Uterus (tissue), 4 donors: ENCODE results near the gene EBP. TPM values are rescaled to one million over a fixed set of nuclear protein-coding genes. Genes with fewer than 3 reads are reported as not detected.

ENCODE experiments used
- DNase-seq, 2 donors: peaks; one replicate each; pipeline ENCODE4 v3.0.0-alpha.2; 2019 to 2020
- H3K27ac ChIP-seq, 2 donors: fragments of 200-600 bp; sonication (generic); 1 replicate in 1 of 2; 2 replicates in 1 of 2; pipeline ENCODE4 v1.5.1; 2016 to 2018
- H3K27me3 ChIP-seq, 2 donors: fragments of 200-600 bp; sonication (generic); one replicate each; pipeline ENCODE4 v1.5.1; 2018 to 2019; ENCODE audit warnings: control low read depth in 1 of 2
- H3K36me3 ChIP-seq, 2 donors: fragments of 200-600 bp; sonication (generic); one replicate each; pipeline ENCODE4 v1.5.1; 2019; ENCODE audit warnings: control low read depth in 1 of 2
- H3K4me1 ChIP-seq, 2 donors: fragments of 200-600 bp; sonication (generic); one replicate each; pipeline ENCODE4 v1.5.1; 2018 to 2019; ENCODE audit warnings: control low read depth in 1 of 2
- H3K4me3 ChIP-seq, 2 donors: fragments of 200-600 bp; sonication (generic); 1 replicate in 1 of 2; 2 replicates in 1 of 2; pipeline ENCODE4 v1.5.1; 2018 to 2019; ENCODE audit warnings: mild to moderate bottlenecking in 1 of 2
- H3K9me3 ChIP-seq, 2 donors: fragments of 200-600 bp; sonication (generic); one replicate each; pipeline ENCODE4 v1.5.1; 2019; ENCODE audit warnings: control low read depth in 1 of 2
- POLR2A ChIP-seq, 2 donors: fragments of 450-650 bp; IDR thresholded peaks; one replicate each; pipeline ENCODE4 v1.6.1; 2016; ENCODE audit warnings: antibody characterized with exemption in 2 of 2, mild to moderate bottlenecking in 1 of 2, moderate library complexity in 1 of 2
- intact Hi-C: fragments of 100-400 bp; cut with DNase I; formaldehyde crosslinking; loops from one replicate; pipeline ENCODE4 v1.15.1; 2023; ENCODE audit warnings: low total_unique reads
- total RNA-seq, 4 donors: library from RNA; depleted of rRNA in 3 of 4; stranded (reverse); fragments of >200 nt in 3 of 4; gene quantifications; one replicate each; pipeline versions ENCODE4 v1.1.0 to v1.2.4, GENCODE V29; 2014 to 2023
- TF ChIP-seq, protein P1 (sequence below), 4 experiments: fragments of 200-600 bp in 2 of 4; fragments of 450-650 bp in 2 of 4; sonication (generic) in 2 of 4; IDR thresholded peaks; one replicate each; pipeline ENCODE4 v1.5.1; 2016 to 2019; ENCODE audit warnings: antibody characterized with exemption in 4 of 4, mild to moderate bottlenecking in 2 of 4, moderate library complexity in 1 of 4
- donor health status: DM: yes; HTN: yes; CAD: no.

The EBP gene
- total RNA-seq, 4 donors from 2014 or later = 2.4 to 23.0 (median 22.1) TPM; not detected in 1

DNA sequence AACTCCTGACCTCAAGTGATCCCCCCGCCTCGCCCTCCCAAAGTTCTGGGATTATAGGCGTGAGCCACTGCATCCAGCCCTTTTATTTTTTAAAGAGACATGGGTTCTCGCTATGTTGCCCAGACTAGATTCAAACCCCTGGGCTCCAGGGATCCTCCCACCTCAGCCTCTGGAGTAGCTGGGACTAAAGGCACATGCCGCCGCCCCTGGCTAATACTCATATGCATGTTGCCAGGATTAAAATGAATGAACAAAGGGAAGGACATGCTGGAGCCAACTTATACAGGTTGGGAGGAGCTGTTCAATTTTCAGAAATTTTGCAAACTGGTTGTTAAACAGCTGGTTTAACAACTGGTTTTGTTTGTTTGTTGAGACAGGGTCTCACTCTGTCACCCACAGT lies 47.0 kb upstream of the EBP start:
- Histone ChIP-seq H3K27ac (no peak overlapping the region), H3K9me3 (no peaks in the 10 kb centered on the region), H3K36me3 (no peaks in the 10 kb centered on the region), H3K4me3 (no peak overlapping the region), H3K4me1 (no peaks in the 10 kb centered on the region), H3K27me3 (no peaks in the 10 kb centered on the region)
- intact Hi-C loops = no loop called here
- TF ChIP-seq POLR2A (IDR thresholded peaks at IDR 0.05) = no peak
- TF ChIP-seq, protein P1, sequence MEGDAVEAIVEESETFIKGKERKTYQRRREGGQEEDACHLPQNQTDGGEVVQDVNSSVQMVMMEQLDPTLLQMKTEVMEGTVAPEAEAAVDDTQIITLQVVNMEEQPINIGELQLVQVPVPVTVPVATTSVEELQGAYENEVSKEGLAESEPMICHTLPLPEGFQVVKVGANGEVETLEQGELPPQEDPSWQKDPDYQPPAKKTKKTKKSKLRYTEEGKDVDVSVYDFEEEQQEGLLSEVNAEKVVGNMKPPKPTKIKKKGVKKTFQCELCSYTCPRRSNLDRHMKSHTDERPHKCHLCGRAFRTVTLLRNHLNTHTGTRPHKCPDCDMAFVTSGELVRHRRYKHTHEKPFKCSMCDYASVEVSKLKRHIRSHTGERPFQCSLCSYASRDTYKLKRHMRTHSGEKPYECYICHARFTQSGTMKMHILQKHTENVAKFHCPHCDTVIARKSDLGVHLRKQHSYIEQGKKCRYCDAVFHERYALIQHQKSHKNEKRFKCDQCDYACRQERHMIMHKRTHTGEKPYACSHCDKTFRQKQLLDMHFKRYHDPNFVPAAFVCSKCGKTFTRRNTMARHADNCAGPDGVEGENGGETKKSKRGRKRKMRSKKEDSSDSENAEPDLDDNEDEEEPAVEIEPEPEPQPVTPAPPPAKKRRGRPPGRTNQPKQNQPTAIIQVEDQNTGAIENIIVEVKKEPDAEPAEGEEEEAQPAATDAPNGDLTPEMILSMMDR (IDR thresholded peaks at IDR 0.05) = no peak
- DNase-seq = no peak

DNA sequence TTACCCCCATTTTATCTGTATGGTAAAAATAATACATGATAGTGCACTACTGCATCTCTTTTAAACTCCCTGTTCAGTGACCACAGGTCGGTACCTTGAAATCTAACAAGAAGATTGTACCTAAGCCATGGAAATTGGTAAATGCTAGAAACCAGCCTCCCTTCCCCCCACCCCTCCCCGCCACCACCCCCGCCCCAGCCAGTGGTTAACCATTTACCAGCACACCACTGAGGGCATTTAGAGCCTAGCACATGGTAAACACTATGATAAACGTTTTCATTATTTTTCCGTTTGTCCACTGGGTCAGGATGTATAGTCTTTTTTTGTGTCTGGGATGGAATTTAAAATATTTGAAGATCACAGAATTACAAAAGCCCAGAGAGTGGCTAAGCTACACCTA lies 46.3 kb upstream of the EBP start:
- no peak for DNase-seq
- no peaks in the 10 kb centered on the region for H3K9me3 ChIP-seq
- H3K4me1 ChIP-seq = no peaks in the 10 kb centered on the region
- intact Hi-C loops = no loop called here
- no peaks in the 10 kb centered on the region for H3K36me3 ChIP-seq
- H3K4me3 ChIP-seq = peak overlapping the region; percentile 65 to 73
- peak overlapping the region; percentile 84 to 88 for H3K27ac ChIP-seq
- H3K27me3 ChIP-seq = no peaks in the 10 kb centered on the region
- TF ChIP-seq, protein P1 (IDR thresholded peaks at IDR 0.05) = no peak
- TF ChIP-seq POLR2A (IDR thresholded peaks at IDR 0.05) = no peak

DNA sequence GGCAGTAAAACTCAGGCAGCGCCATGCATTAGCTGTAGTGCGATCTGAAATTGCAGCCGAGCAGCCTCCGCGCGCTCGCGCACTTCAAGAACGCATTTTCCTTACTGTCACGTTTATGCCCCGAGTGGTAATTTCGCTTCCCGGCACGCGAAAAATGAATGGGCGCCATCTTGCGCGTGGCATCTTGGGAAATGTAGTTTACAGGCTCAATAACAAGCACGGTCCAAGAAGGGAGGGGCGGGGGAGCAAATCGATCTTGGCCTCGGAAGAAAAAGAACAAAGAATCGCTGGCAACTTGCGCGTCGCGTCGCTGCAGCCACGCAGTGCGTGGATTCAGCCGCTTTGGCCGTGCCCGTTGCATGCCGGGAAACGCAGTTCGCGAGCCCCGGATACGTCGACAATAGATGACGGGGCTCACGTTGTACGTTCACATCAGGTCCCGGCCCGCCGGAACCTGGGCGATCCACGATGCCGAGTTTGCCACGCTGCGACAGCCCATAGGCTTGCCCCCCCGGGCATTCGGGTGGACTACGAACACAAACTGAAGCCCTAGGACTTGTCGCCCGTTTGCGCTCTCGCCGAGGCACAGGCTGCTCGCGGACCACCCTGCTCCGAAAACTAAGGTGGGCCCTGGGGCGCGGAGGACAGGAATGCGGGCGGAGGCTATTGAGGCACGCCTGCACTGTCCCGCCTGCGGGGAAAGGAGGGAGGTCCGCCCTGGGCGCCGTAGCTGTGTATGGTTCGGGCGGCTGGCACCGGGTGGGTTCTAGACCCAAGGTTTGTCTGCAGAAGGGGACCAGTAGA lies 45.6 kb upstream of the EBP start, which contains the start of gene FTSJ1:
TSS of gene FTSJ1 (plus strand) at position 426 of the 804 bp plus-strand sequence. CDS start 1,849 bp downstream, outside the sequence.
- intact Hi-C loops = no loop called here
- peak; percentile 89 to 90 for DNase-seq
- H3K27me3 ChIP-seq = no peaks in the 10 kb centered on the region
- no peaks in the 10 kb centered on the region for H3K4me1 ChIP-seq
- H3K9me3 ChIP-seq = no peaks in the 10 kb centered on the region
- peak; percentile 26 to 51 for TF ChIP-seq POLR2A (IDR thresholded peaks at IDR 0.05)
- TF ChIP-seq, protein P1 (IDR thresholded peaks at IDR 0.05) = no peak
- no peaks in the 10 kb centered on the region for H3K36me3 ChIP-seq
- H3K27ac ChIP-seq = peak within 1 kb of the TSS; percentile 84 to 88
- H3K4me3 ChIP-seq = peak within 1 kb of the TSS; percentile 65 to 73

DNA sequence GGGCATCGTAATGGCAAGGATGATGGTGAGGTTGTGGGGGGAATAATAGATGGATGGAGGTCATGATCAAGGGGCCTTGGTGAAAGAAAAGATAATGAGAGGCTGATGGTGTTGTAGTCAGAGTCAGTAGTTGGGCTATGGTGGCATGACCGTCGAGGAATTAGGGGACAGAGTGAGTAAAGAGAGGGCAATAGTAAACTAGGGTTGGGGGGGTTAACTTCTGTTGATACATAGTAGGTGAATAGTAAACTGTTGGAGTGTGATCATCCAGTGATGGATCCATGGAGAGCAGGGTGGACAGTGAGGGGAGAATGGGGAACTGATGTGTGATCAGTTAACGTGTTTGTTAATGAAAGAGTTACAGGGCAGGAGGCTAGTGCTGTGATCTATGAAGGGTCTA lies 44.7 kb upstream of the EBP start:
- Histone ChIP-seq H3K9me3 (no peaks in the 10 kb centered on the region), H3K4me3 (peak overlapping the region in 1 of 2 donors; percentile 65), H3K4me1 (no peaks in the 10 kb centered on the region), H3K36me3 (no peaks in the 10 kb centered on the region), H3K27ac (peak overlapping the region in 1 of 2 donors; percentile 88), H3K27me3 (no peaks in the 10 kb centered on the region)
- DNase-seq = no peak
- TF ChIP-seq, protein P1 (IDR thresholded peaks at IDR 0.05) = no peak
- no peak for TF ChIP-seq POLR2A (IDR thresholded peaks at IDR 0.05)
- intact Hi-C loops = no loop called here

DNA sequence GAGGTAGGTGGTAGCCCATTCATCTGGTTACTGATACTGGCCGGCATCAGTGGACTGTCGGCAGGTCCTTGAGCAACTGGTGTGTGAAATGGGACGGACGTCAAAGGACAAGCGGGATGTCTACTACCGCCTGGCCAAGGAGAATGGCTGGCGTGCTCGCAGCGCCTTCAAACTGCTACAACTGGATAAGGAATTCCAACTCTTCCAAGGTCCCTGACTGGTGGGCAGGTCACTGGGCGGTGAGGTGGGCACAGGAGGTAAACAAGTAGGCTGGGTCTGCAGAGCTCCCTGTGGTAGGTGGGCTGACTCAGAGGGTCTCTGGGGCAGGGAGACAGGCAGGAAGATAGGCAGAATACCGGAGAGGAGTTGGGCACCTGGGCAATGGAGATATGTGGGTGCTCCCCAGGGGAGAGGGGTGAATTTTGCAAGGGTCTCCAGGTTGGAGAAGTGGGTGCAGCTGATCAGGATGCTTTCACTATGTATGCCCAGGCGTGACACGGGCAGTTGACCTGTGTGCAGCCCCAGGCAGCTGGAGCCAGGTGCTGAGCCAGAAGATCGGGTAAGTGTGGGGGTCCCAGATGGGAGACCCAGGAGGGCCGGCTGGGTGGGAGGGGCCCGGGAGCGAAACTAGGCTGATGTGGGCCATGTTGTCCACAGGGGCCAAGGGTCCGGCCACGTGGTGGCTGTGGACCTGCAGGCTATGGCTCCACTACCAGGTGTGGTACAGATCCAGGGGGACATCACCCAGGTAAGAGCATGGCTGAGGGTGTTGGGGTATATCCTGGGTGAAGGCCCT lies 43.5 kb upstream of the EBP start:
- H3K36me3 ChIP-seq = no peaks in the 10 kb centered on the region
- H3K4me3 ChIP-seq = no peak overlapping the region
- TF ChIP-seq, protein P1 (IDR thresholded peaks at IDR 0.05) = no peak
- no peak overlapping the region for H3K27ac ChIP-seq
- no peaks in the 10 kb centered on the region for H3K4me1 ChIP-seq
- no peaks in the 10 kb centered on the region for H3K9me3 ChIP-seq
- H3K27me3 ChIP-seq = no peaks in the 10 kb centered on the region
- no peak for DNase-seq
- intact Hi-C loops = no loop called here
